Activated CD4-positive, alpha-beta T cell treated with anti-CD3 and anti-CD28 coated beads, Interleukin-2, amount 50 U/mL, for 24 hours (primary cell): Measurements from ENCODE around the gene SGCE.

ENCODE experiments used
- DNase-seq, 2 donors: peaks; one replicate each; pipeline ENCODE4 v3.0.0-alpha.2; 2020; ENCODE audit warnings: low read depth in 1 of 2, low spot score in 1 of 2

SGCE gene

GRCh38 chr7:94660006-94660405, 4.1 kb upstream of the SGCE start:
- DNase-seq, result no peak

DNA sequence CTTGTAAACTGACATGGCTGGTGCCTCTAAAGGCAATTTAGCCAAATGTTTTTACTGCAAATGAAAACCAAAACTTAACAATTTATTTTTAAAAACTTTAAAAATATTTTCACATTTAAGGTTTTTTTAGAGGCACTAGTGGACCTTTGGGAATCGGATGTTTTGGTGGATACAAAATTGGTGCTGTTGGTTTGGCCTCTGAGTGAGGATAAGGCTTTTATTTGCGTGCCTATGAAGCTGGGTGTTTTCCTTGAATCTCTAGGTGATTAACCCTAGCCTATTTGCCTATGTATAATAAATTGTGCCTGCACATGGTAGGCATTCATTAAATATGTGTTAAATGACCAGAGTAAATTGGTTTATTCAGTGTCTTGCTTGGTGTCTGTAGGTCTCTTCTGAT, 2.9 kb upstream of the SGCE start:
- no peak for DNase-seq

DNA sequence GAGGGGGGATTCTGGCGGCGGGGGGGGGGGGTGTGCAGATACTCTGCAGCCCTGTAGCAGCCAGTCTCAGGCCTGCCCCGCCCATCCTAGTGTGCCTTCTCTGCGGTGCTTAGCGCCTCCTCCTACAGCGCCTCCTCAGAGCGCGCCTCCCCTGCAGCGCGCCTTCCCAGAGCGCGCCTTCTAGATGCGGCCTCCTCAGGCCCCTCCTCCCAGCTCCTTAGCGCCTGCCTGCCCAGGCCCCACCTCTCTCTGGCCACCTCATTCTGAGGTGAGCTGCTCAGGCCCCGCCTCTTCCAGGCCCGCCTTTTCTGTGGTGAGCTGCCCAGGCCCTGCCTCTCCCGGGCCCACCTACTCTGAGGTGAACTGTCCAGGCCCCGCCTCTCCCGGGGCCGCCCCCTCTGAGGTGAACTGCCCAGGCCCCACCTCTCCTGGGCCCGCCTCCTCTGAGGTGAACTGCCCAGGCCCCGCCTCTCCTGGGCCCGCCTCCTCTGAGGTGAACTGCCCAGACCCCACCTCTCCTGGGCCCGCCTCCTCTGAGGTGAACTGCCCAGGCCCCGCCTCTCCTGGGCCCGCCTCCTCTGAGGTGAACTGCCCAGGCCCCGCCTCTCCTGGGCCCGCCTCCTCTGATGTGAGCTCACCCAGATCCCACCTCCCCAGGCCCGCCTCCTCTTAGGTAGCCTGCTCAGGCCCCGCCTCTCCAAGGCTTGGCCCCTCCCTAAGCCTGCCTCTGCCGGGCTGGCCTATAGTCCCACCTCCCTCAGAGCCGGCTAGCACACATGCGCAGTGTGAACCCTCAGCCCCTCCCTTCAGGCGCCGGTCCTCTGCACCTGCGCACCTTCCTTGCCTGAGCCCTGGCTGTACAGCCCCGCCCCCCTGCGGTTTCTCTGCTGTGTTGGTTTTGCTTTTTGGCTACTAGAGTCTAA, 2.1 kb upstream of the SGCE start:
- peak; percentile 84 to 91 for DNase-seq

DNA sequence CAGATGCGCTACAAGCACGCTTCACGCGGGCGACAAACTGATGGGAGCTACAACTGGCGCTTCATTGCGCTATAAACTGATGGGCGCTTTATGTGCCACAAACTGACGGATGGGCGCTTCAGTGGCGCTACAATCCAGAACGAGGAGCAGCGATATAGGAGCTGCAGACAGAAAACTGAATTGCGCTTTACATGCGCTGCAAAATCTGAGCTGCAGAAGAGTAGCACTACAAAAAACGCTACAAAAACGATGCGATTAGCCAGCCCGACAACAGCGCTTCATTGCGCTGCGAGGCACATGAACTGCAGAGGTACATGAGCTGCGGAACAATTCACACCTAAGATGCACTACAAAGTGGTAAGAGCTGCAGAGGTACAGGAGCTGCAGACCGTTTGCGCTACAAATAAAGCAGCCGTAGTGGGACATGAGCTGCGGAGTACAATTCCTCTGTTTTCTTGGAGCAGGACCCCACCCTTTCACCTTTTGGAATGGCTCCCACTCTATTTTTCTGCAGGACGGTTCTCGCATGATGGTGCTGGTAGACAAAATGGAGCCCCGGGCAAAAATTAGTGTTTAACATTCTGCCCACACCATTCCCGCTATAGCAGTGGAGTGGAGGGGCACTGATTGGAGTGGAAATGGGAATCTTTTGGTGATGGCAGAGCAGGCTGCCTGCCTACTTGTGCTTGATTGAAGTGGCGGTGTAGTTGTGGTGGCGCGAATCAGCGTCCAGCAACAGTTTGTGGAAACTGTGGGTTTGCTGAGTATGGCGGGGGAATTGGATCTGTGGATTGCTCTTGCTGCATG, 1.2 kb upstream of the SGCE start:
- DNase-seq, result peak in 1 of 2 donors; percentile 4

DNA sequence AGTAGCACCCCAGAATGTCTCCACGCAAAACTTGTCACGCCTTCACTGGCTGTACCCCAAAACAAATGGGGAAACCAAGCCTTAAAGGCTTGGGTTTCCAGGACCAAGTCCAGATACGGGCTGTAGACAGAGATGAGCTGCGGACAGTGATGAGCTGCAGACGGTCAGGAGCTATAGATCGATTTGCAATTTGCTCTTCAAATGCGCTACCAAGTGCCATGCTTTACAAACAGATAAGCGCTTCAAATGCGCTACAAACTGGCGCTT, 658 bp upstream of the SGCE start:
- no peak for DNase-seq

- no peak for DNase-seq
These were observed 646 bp downstream of the SGCE start for GRCh38 chr7:94655126-94655847.

DNA sequence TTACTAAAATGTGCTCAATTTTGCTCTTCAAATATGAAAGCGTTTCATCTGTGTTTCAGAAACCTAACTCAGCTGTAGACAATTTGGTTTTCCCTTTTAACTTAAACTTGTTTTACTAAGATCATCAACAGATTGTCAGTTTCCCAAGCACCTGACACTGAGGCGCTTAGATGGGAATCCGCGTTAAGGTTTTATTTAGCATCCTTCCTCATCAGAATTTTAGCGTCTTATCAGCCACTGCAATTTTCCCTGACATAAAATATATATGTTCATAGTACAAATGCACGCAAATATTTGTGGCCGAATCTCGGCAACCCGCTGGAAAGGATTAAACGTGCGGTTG, 1.2 kb downstream of the SGCE start:
- DNase-seq, result no peak

GRCh38 chr7:94650147-94651051, 5.5 kb downstream of the SGCE start:
- no peak for DNase-seq

GRCh38 chr7:94649450-94649849, 6.5 kb downstream of the SGCE start:
- no peak for DNase-seq

GRCh38 chr7:94648731-94649130, 7.2 kb downstream of the SGCE start:
- no peak for DNase-seq

DNA sequence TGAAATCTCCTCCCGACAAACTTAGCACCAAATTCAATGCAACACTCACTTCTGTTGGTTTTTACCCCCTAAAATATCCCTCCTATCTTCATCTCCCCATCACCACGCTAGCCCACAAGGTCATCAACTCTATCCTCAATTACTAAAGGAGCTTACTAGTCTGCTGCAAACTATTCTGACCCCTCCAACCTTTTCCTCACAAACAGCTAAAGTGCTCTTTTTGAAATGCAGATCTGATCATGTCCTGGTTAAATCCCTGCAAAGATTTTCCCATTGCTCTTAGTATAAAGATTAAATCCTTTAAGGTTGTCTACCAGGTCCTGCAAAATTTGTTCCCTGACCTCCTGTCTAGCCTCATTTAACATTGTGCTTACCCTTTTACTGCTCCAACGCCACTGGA, 8.6 kb downstream of the SGCE start:
- no peak for DNase-seq

- no peak for DNase-seq
These were observed 12.0 kb downstream of the SGCE start for GRCh38 chr7:94643771-94644545.

DNA sequence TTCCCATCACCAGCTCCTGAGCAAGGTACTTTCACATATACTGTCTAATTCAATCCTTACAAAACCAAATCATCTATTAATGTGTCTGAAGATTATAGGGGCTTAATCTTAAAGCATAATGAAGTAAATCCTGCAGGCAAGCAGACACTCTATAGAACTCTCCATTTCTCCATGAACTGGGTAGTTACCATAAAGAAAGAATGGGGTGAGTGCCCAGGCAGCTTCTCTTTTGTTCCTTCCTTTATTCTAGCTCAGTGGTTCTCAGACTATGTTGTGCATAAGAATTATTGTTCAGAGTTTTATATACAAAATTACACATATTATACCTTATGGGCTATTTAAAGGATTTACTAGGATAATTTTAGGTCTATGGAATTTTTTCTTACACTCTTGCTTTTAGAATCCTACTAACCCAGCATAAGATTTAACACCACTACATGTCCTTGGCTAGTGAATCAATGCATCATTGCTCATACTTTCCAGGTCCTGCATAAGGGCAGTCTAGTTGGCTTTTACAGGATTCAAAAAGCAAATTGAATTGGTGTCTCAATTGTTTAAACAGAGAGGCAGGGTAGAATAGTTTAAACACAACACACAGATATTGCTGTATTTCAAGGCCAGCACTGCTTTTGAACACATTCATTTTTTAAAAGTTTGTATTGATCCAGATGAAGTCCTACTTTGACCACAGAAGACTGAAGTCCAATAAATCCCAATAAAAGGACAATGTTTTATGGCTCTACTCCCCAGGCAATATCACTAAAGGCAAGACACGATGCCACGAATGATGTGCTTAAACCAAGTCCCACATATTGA, 12.9 kb downstream of the SGCE start:
- DNase-seq, result no peak

DNA sequence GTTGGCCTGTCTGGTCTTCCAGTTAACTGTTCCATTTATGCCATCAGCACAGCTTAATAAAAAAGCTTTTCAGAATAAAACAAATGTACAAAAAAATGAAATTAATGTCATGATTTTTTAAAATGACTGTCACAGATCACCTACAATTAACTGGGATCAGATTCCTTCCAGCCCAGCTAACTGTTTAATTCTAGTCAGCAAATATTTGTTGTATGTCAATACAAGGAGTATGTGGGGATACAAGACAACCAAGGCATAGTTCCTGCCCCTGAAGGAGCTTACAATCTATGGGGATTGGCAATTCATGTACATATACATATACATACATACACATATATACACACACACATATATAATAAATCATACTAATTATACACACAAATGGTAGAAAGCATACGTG, 16.5 kb downstream of the SGCE start:
- no peak for DNase-seq

- DNase-seq, result no peak
These were observed 20.2 kb downstream of the SGCE start for GRCh38 chr7:94635687-94636086.

DNA sequence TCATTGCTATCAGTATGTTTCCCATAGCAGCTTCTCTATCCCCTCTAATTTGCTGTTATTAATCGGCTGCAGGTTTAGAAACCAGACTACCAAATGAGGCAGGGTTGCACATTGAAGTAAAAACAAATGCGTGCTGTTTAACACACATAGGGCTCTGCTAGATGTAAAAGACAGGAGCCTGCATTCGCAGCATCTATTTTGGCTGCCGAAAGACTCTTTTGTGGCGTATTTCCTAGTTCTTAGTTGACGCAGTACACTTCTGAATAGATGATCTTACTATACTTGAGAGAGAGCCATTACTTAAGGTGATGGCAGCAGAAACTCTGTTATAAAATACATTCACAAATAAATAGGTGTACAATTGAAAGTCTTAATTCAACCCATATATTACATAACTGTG, 21.4 kb downstream of the SGCE start:
- no peak for DNase-seq

GRCh38 chr7:94633687-94634086, 22.2 kb downstream of the SGCE start:
- DNase-seq, result no peak

- DNase-seq, result no peak
These were observed 23.0 kb downstream of the SGCE start for GRCh38 chr7:94633014-94633341.

GRCh38 chr7:94632338-94633013, 23.5 kb downstream of the SGCE start:
- DNase-seq, result no peak
